HFFc6 (cell line): ENCODE results near the gene ITIH6. TPM values are rescaled to one million over a fixed set of nuclear protein-coding genes. Genes with fewer than 3 reads are reported as not detected.
"Not testable (repeated sequence)": the region's sequence is repeated elsewhere in the genome, so short reads cannot be mapped to it uniquely, and the experiment has no call there.

ENCODE experiments used
- DNase-seq: peaks from one replicate; pipeline ENCODE4 v3.0.0-alpha.2; 2018
- H3K27ac Mint-ChIP-seq: 2 replicates; pipeline ENCODE4 v1.8.0; 2020; ENCODE audit warnings: mild to moderate bottlenecking, mixed read lengths
- H3K27me3 Mint-ChIP-seq: 2 replicates; pipeline ENCODE4 v1.8.0; 2021; ENCODE audit warnings: mild to moderate bottlenecking, moderate library complexity, mixed read lengths; ENCODE audit not compliant: insufficient read depth
- H3K36me3 Mint-ChIP-seq: 2 replicates; pipeline ENCODE4 v1.8.0; 2021; ENCODE audit warnings: low read depth, mixed read lengths
- H3K4me1 Mint-ChIP-seq: 2 replicates; pipeline ENCODE4 v1.8.0; 2020; ENCODE audit warnings: low read depth, mixed read lengths
- H3K4me3 Mint-ChIP-seq: 2 replicates; pipeline ENCODE4 v1.8.0; 2020; ENCODE audit warnings: mild to moderate bottlenecking, moderate library complexity, mixed read lengths
- H3K9me3 Mint-ChIP-seq: 2 replicates; pipeline ENCODE4 v1.8.0; 2020; ENCODE audit warnings: mild to moderate bottlenecking, mixed read lengths
- CTCF ChIP-seq: fragments of 200-600 bp; sonication (generic); IDR thresholded peaks from 2 replicates; pipeline ENCODE4 v1.5.0; 2021; ENCODE audit warnings: antibody characterized with exemption, mild to moderate bottlenecking
- total RNA-seq, 6 experiments: library from RNA; stranded (reverse); fragmentation: NEBNext Ultra II Directional; extraction: Animal tissue kit (Norgen Biotek cat#: 25700); gene quantifications; 2 replicates in 1 of 6; 3 replicates in 5 of 6; pipeline ENCODE4 v1.2.3, GENCODE V29; 2021

ITIH6 gene
- total RNA-seq, 6 experiments from 2014 or later, result not detected

- no peaks in the 10 kb centered on the region for H3K9me3 Mint-ChIP-seq
Observed at GRCh38 chrX:54799046-54799445, 991 bp upstream of the ITIH6 start.

GRCh38 chrX:54794795-54795194 lies 3.3 kb downstream of the ITIH6 start:
- H3K36me3 Mint-ChIP-seq, result no peaks in the 10 kb centered on the region
- DNase-seq, result no peak
- peaks cover 10% of the 10 kb centered on the region for H3K27me3 Mint-ChIP-seq
- H3K9me3 Mint-ChIP-seq, result no peaks in the 10 kb centered on the region
- no peak overlapping the region for H3K27ac Mint-ChIP-seq
- no peak overlapping the region for H3K4me3 Mint-ChIP-seq
- no peak for TF ChIP-seq CTCF
- no peaks in the 10 kb centered on the region for H3K4me1 Mint-ChIP-seq

More at GRCh38 chrX:54799046-54799445, 991 bp upstream of the ITIH6 start:
- no peak for TF ChIP-seq CTCF
- Mint-ChIP-seq H3K4me3 (no peak overlapping the region), H3K27ac (no peak overlapping the region), H3K4me1 (no peaks in the 10 kb centered on the region), H3K27me3 (peaks cover 11% of the 10 kb centered on the region), H3K36me3 (no peaks in the 10 kb centered on the region)
- no peak for DNase-seq

DNA sequence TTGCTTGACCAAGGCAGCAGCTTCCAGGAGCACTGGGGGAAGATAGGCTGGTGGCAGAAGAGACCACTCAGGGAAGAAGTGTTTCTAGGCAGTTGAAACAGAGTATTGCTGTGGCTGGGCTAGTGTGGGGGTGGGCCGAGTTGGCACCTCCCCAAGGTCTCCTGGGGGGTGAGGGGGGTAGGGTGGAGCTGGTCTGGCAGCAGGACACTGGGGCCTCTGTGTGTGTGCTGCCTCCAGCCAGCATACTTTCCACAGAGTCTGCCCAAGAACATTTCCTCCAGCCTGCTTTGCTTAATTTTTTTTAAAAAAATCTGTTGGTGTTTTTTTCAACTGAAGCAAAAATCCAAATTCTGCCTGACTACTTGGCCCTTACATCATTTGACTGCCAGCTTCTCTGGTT lies 4.0 kb downstream of the ITIH6 start:
- no peaks in the 10 kb centered on the region for H3K9me3 Mint-ChIP-seq
- no peaks in the 10 kb centered on the region for H3K4me1 Mint-ChIP-seq
- no peaks in the 10 kb centered on the region for H3K36me3 Mint-ChIP-seq
- TF ChIP-seq CTCF, result no peak
- no peak overlapping the region for H3K4me3 Mint-ChIP-seq
- no peak overlapping the region for H3K27ac Mint-ChIP-seq
- peaks cover 5% of the 10 kb centered on the region for H3K27me3 Mint-ChIP-seq
- DNase-seq, result no peak

GRCh38 chrX:54789405-54789804 lies 8.7 kb downstream of the ITIH6 start:
- not testable (repeated sequence) for H3K4me1 Mint-ChIP-seq, H3K36me3 Mint-ChIP-seq, DNase-seq, H3K27me3 Mint-ChIP-seq, H3K27ac Mint-ChIP-seq, H3K9me3 Mint-ChIP-seq, H3K4me3 Mint-ChIP-seq

DNA sequence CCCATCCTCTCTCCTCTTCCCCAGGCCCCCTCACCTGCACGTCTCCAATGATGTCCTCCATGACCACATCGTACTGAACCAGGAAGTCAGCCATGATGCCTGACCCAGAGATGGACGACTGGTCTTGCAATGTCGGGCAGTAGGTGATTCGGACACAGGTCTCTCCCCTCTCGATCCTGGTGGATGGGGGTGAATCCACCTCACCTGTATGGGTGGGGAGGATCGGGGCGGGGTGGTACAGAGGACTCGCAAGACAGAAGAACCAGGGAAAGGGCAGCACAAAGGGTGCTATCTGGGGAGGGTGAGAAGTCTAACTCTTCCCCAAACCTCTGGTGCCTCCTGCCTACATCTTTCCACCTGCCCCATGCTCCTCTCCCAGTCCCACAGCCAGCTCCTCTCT lies 9.6 kb downstream of the ITIH6 start:
- Mint-ChIP-seq H3K27ac (no peak overlapping the region), H3K27me3 (peaks cover 8% of the 10 kb centered on the region), H3K4me1 (no peaks in the 10 kb centered on the region), H3K36me3 (no peaks in the 10 kb centered on the region), H3K9me3 (no peaks in the 10 kb centered on the region), H3K4me3 (no peak overlapping the region)
- DNase-seq, result no peak
- no peak for TF ChIP-seq CTCF

- no peak for DNase-seq
- Mint-ChIP-seq H3K36me3 (no peaks in the 10 kb centered on the region), H3K4me3 (no peak overlapping the region), H3K4me1 (no peaks in the 10 kb centered on the region), H3K27me3 (peaks cover 8% of the 10 kb centered on the region), H3K27ac (no peak overlapping the region), H3K9me3 (no peaks in the 10 kb centered on the region)
- no peak for TF ChIP-seq CTCF
Observed at GRCh38 chrX:54786967-54787366, 11.1 kb downstream of the ITIH6 start.
